ENCODE measurements around the gene LDLRAD4.

LDLRAD4 gene

DNA sequence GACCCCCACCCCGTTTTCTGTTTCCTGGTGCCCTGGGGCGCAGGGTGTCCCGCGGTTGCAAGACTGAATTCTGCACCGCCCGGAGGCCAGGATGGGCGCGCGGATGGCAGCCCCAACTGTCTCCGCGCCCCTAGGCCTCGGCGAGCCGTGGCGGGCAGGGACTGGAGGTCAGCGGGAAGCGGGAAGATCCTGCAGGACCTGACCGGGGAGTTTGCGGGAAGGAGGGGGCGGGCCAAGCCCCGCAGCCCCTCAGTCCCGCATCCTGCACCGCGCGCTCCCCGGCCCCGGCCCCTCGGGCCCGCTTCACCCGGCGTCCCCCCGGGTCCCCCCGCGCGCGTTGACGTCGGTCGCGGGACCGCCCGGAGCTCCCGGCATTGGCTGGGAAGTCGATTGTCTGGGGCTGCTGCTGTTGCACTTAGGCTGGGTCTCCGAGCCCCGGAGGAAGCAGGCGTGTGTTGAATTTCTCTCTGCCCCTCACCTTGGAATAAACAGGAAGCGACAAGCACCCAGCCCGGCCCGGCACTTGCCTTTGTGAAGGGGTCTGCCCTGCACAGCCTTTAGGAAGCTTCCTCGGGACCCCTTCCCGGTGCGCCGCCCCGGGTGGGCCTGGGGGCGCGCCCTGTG, at the start of gene LDLRAD4:
Gene LDLRAD4, plus strand, starts transcription at position 393 of the 624 bp plus-strand sequence.
- DNase-seq (ENCODE audit: low read depth) = no peak

DNA sequence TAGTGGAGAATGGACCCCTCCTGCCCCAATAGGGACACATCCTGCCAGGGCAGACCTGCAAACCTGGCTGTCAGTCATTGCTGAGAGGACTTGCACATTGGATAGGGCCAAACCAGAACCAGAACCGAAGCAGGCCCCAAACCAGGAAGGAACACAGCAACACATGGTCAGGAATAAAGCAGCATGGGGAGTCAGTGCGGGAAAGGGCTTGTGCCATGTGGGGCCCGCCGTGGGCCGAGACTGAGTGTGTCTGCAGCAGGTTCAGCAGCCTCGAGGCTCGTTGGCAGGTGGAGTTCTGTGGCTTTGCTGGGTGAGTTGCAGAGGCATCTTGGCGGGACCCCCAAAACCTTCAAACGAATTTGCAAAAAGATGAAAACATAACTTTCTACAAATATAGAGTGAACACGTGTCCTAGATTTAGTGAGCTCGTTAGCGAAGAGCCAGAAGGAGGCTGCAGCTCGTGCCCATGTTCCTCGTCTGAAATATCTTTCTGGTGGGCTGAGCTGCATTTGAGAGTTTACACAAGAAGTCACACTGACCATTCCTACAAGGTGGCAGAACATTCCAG, 44.9 kb upstream of the LDLRAD4 start:
- DNase-seq (ENCODE audit: low read depth) = no peak

DNA sequence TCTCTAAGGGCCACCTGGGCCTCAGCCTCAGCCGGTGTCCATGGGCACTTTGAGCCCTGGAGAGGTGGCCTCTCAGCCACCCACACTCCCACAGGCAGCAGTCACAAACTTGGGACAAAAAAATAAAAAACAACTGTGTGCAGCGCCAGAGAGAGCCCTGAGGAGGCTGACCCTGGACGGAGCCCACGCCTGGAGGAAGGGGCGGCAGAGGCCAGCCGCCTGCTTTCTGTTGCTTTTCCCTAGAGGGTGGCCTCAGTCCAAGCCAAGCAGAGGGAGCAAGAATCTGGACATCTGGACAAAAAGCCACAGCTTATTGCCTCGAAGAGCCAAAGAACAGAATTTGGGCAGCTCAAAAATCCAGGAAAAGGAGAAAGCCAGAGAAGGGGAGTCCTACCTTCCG, 43.3 kb upstream of the LDLRAD4 start:
- DNase-seq (ENCODE audit: low read depth) = no peak

DNA sequence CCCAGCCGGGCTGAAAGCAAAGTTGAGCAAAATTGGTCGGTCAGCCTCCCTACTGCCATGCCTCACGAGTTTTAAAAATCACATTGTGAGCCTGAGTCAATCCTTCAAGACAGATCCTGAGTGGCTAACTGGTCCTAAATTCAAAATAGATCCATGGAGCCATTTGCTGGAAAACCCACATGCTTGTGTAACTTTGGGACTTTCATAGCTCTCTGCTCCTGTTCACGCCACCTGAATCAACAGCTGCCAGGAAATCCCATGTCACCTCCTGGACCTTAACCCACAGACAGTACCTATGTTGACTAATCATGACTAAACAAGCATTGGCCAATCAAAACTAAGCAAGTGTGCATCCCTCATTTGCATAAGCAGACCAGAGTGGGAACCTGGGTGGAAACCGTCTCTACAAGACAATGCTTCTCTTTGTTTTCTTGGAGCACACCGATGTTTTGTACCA, 42.8 kb upstream of the LDLRAD4 start:
- no peak for DNase-seq (ENCODE audit: low read depth)

DNA sequence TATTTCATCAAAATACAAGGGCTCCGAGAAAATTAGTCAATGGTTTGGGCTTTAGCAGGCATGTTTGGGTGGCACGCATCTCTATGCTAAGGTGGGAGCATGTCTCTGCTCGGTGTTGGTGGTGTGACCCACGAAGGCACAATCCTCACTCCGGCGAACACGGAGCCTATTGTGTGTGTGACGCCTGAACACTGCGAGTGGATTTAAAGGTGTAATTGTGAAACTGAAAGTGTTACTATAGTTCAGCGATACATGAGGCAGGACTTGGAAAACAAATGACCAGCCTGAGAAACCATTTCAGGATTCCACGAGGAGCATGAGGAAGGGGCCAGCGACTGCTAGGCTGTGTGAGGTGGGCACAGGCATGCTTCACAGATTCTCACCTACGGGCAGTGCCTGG, 41.7 kb upstream of the LDLRAD4 start:
- no peak for DNase-seq (ENCODE audit: low read depth)

DNA sequence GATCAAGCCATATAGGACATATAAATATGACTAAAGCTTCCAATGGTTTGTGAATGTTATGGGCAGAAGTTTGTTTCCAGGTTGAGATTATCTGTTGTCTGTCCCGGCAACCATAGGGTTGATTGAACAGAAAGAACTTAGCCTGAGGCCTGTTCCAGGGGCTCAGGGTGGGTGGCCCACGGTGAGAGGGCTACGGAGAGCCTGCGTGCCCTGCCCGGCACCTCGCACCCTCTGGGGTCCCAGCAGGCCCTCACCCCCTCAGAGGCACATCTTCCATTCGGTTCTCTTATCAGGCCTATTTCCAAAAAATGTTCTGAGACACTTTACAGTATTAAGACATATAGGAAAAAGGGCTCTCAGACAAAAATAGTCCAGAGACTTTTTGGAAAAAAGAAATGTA, 40.4 kb upstream of the LDLRAD4 start:
- no peak for DNase-seq (ENCODE audit: low read depth)

DNA sequence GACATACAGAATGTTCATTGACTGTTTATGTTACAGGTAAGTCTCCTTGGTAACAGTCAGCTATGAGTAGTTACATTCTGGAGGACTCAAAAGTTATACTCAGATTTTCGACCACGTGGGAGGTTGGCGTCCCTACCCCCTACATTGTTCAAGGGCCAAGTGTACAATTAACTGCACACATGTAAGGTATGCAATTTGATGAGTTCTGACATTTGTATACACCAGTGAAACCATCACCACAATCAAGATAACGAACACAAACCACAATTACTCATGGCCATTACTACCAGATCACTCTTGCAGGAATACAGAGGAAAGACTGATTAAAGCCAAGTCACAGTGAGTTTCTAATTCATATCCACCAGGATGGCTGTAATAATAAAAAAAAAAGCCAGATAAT, 39.6 kb upstream of the LDLRAD4 start:
- DNase-seq (ENCODE audit: low read depth) = no peak

DNA sequence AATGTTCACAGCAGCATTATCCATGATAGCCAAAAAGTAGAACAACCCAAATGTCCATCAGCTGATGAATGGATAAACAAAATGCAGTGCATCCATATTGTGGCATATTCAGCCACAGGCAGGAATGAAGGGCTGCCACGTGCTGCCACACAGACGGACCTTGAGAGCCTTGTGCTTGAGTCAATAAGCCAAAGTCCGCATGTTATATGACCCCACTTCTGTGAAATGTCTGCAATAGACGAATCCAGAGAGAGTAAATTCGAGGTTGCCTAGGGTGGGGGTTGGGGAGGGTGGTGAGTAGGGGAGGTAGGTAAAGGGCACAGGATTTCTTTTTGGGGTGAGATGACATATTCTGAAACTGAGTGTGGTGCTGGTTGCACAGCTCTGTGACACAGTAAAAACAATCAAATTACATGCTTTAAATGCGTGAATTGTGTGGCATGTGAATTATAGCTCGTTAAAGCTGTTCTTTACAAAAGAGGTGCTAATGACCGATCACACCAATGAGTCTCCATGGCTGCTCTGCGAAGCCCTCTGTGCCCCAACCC, 38.9 kb upstream of the LDLRAD4 start:
- DNase-seq (ENCODE audit: low read depth) = no peak

DNA sequence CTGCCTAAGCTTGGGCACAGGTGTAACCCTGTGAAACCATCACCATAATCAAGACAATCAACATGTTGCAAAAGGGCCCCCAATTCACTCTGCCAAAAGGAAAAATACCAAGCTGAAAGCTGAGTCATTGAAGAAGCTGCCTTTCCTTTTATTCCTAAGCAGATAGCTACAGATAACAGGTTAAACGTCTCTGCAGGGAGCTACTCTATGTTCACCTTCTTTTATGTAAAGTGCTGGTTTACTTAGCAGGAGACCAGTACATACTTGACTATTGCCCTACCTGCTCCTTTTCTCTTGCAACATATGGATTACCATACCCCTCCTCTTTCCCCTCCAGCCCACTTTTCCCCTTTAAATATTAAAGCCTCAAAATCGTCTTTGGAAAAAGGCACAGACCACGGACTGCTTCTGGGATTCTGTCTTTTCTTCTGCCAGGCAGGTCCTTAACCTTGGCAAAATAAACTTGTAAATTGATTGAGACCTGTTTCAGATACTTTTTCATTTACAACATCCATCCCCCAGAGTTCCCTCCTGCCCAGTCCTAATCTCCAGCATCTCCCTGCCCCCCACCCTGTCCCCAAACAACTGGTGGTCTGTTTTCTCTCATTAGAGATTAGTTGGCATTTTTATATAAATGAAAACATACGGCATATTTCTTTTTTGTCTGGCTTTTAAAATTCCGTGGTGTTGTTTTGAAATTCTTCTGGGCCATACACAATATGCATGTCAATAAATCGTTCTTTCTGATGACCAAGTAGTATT, 37.8 kb upstream of the LDLRAD4 start:
- DNase-seq (ENCODE audit: low read depth) = no peak

DNA sequence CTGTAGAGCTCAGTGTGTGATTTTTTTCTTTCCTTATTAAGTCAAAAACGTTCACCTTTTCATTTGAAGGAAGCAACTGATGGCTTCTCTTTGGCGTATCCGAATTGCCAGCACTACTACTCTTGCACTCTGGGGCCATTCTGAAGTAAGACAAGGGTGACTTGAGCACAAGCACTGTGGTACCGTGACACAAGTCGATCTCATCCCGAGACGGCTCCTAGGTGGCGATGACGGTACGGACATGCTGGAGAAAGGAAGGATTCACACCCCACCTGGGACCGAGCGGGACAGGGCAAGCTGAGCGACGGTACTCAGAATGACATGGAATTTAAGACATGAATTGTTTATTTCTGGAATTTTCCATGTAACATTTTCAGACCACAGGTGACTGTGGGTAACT, 36.8 kb upstream of the LDLRAD4 start:
- no peak for DNase-seq (ENCODE audit: low read depth)

DNA sequence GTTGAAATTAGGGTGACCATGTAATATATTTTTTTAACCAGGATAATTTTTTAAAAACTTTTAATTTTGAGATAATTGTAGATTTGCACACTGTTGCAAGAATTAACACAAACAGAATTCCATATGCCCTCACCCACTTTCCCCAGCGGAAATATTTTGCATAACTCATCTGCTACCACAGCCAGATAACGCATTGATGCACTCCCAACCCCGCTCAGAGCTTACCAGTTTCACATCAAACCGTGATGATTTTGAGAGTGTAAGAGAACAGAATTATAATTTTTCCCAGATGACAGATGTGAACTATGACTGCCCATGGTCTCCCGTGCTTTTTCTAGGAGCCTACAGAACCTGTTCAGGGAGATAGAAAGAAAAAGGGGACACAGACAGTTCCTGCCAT, 35.2 kb upstream of the LDLRAD4 start:
- no peak for DNase-seq (ENCODE audit: low read depth)

DNA sequence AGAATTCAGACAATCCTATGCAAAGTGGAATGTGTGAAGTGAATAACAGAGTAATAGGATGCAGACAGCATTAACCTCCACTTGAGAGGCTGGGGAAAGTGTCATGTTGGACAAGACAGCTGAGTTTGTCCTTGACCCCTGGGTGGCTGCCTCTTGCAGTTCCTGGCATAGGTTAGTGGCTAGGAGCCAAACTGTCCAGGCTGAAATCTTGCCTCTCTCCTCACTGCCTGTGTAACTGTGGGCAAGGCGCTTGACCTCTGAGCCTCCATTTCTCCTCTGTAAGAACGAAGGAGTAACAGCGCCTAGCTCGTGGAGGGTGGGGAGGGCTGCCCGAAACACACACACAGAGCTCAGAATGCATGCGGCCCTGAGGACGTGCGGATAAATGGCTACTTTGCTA, 34.8 kb upstream of the LDLRAD4 start:
- DNase-seq (ENCODE audit: low read depth) = no peak

DNA sequence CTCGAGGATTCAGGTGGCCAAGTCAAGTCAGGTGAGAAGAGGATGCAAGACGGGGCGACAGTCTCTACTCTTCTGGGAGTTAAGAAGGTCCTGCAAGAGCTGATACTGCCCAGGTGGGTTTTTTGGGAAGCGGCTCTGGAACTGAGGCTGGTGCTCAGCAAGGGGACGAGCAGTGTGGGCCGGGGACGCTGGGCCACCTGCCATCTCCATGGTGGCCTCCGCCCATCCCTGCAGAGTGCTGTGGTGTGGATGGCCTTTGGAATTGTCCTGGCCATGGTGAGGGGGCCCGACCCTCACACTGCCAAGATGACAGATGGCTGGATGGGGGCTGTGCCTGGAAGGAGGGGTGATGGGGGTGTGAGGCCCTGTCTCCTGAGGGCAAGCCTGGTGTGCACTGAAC, 34.2 kb upstream of the LDLRAD4 start:
- DNase-seq (ENCODE audit: low read depth) = no peak

DNA sequence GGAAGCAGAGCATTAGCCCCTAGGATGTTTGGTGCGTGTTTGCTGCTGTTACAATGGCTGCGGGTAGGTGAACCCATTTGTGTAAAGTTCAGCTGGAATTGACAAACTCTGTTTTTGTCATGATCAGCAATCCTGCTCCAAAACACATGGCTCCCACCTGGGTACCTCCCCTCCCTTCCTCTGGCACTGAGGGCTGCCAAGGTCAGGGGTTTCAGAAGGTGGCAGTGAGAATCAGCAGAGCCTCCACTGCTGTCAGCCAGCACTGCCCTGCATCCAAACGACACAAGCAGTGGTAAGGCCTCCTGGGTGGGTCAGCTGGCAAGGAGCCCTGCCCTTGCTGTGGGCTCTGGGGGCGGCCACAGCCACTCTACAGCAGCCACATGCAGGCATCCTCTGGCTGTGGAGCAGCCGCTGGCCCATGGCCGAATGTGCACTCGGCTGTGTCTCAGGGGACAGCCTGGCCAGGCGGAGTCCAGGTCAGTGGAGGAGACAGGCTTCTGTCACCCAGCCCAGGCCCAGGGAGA, 32.8 kb upstream of the LDLRAD4 start:
- DNase-seq (ENCODE audit: low read depth) = no peak

DNA sequence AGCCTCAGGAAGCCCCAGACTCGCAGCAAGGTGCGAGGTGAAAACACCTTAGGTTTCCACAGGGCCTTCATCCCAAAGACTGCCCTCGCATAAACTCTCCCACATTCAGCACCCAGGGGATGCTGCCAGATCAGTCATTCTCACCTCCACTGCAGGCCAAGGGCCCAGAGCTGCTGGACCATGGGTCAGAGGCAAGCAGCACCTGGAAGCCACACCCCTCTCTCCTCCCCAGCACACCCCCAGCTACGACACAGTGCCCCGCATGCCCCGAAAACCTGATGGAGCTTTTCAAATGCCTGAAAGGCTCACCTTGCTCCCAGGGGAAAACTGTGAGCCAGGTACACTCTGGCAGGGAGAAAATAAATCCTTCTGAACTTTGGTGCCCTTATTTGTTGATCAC, 31.9 kb upstream of the LDLRAD4 start:
- DNase-seq (ENCODE audit: low read depth) = no peak

DNA sequence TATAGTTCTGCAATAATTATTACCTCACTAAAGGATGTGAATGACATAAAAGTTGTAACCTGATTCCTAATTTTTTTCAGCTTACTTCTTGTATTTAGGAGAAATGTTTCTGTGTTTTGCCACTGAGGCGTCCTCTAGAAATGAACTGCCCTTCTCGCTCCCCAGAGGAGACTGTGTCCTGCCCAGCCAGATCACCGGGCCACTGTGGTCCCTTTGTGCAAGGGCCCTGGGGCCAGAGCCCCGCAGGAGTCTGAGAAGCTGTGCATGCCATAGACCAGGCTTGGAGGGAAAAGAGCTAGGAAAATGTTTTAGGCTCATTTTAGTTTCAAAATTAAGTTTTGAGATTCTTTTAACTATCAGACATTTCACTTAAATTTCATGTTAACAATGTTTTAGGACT, 31.1 kb upstream of the LDLRAD4 start:
- DNase-seq (ENCODE audit: low read depth) = no peak

DNA sequence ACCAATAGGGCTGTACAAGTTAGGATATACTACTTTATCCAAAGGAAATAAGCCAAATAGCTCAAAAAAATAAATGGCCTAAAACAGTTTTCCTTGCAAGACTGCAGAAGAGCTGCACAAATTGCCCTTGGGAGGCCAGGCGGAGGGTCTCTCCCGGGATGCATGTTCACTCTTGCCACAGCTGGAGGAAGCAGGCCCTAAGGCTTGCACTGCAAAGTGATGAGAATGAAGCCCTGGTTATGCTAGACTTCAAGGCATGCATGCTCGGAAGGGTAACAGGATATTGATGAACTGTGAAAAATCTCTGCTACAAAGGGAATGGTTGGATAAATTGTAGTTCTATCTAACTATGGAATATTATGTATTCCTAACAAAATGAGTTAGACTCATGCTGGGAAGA, 27.5 kb upstream of the LDLRAD4 start:
- no peak for DNase-seq (ENCODE audit: low read depth)

DNA sequence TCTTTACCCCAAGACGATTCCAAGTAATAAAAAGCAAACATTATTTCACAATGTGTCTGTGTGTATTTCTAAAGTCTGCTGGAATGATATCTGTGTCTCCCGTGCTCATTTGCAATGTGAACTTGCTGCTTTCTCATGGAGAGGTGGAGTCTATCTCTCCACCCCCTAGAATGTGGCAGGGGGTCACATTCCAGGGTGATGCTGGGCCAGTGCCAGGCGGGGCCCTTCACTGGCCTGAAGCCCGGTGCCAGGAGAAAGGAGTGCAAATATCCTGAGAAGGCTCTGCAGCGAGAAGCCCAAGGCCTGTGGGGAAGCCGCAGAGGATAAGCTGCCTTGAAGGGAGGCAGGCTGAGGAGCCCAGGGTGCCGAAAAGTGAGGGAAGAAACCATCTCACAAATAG, 26.8 kb upstream of the LDLRAD4 start:
- DNase-seq (ENCODE audit: low read depth) = no peak

DNA sequence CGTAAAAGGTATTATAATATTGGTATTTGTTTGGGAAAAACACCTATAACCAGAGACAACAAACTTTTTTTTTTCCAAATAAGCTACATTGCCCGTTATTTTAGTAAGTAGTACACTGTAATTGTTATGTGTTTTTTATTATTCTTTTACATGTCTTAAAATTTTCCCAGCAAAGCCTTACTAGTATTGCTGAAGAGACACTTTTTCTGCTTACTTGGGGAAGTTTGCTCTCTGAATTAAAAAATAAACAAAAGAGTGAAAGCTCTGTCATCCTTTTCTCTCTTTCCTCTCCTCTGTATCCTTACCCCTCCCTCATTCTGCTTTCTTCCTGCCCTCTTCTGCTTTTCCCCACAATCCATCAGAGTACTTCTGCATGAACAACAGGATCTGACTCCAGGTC, 25.6 kb upstream of the LDLRAD4 start:
- DNase-seq (ENCODE audit: low read depth) = no peak

DNA sequence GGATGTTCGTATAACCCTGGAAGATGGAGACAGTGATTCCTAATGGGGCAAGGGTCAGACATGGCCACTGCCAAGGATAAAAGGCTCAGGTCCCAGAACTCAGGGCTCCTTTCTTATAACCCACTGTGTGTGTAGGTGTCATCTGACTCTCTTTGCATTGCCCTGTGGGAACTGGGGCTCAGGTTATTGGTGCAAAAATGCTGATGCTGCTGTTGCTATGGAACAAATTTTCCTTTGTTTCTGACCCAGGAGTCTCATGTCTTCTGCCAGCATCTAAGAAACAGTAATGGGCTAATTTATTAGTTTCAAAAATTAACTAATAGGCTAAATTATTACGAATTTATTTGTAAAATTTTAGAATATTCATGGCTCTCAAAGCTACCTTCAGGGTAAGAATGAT, 24.3 kb upstream of the LDLRAD4 start:
- DNase-seq (ENCODE audit: low read depth) = no peak

DNA sequence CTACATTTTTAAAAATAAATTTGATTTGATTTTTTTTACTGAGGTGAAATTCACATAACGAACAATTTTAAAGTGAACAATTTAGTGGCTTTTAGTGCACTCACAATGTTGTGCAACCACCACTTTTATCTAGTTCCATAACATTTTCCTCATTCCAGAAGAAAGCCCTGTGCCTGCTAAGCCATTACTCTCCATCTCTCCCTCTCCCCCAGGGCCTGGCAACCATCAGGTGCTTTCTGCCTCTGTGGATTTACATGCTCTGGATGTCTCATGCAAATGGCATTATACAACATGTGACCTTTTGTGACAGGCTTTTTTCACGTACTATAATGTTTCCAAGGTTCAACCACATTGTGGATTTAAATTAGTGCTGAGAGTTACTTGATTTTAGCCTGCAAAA, 19.9 kb upstream of the LDLRAD4 start:
- DNase-seq (ENCODE audit: low read depth) = no peak

DNA sequence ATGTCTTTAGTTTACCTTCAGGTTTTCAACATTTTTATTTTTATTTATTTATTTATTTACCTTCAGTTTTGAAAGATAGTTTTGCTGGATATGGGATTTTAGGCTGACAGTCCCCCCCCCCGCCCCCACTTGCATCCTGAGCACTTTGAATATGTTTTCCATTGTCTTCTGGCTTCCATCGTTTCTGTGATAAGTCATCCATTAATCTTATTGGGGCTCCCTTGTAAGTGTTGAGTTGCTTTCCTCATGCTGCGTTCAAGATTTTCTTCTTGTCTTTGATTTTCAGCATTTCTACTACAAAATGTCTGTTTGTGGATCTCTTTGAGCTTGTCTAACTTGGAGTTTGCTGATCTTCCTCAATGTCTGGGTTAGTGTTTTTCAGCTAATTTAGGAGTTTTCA, 19.4 kb upstream of the LDLRAD4 start:
- DNase-seq (ENCODE audit: low read depth) = no peak

DNA sequence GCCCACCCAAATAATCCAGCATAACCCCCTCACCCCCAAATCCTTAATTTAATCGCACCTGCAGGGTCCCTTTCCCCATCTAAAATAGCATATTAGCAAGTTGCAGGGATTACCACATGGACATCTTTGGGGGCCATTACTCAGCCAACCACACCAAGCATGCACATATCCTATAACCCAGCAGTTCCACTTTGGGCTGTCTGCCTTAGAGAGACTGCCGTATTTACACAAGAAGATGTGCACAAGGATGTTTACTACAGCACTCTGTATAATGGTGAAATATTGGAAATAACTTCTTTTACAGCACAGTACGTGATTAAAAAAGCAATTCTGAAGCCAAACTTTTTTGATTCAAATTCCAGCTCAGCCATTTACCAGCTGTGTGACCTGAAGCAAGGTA, 17.3 kb upstream of the LDLRAD4 start:
- DNase-seq (ENCODE audit: low read depth) = no peak
